HEK293 (cell line): ENCODE measurements around the gene TBC1D8.
A peak's percentile ranks its signal among the peaks of the same experiment; 100 is the strongest.

Experiments
- CTCF ChIA-PET: fragments of 350-600 bp; formaldehyde crosslinking; extraction: SDS; loops from one replicate; lab custom pipeline; 2021; ENCODE audit warnings: antibody characterized with exemption; lab: Yijun Ruan, JAX
- POLR2A ChIA-PET: fragments of 300-600 bp; formaldehyde crosslinking; extraction: SDS; loops from one replicate; lab custom pipeline; 2020; ENCODE audit warnings: antibody characterized with exemption, inconsistent platforms; lab: Yijun Ruan, JAX
- H3K27ac ChIP-seq: fragments of 200-500 bp; sonication (Bioruptor generic); 2 replicates; pipeline ENCODE4 v1.5.1; 2014; ENCODE audit warnings: low read depth, low read length, control low read depth, inconsistent platforms; ENCODE audit errors: extremely low read depth
- H3K36me3 ChIP-seq, 2 experiments: fragments of 200-500 bp in 1 of 2; sonication (Bioruptor generic) in 1 of 2; 1 replicate in 1 of 2; 2 replicates in 1 of 2; pipeline ENCODE4 v1.5.1; 2014 to 2017; ENCODE audit warnings: inconsistent platforms in 2 of 2, low read length in 2 of 2; ENCODE audit not compliant: control insufficient read depth in 2 of 2, insufficient read depth in 1 of 2
- H3K4me1 ChIP-seq: fragments of 200-500 bp; sonication (Bioruptor generic); 2 replicates; pipeline ENCODE4 v1.5.1; 2014; ENCODE audit warnings: mild to moderate bottlenecking, low read length, inconsistent platforms; ENCODE audit not compliant: control insufficient read depth, insufficient read depth
- H3K4me3 ChIP-seq: 2 replicates; pipeline ENCODE4 v1.5.1; 2011; ENCODE audit warnings: low read depth, mild to moderate bottlenecking, control low read depth, low read length, moderate library complexity
- H3K9me3 ChIP-seq: fragments of 200-500 bp; sonication (Bioruptor generic); 2 replicates; pipeline ENCODE4 v1.5.1; 2014; ENCODE audit warnings: low read depth, low read length, inconsistent platforms; ENCODE audit not compliant: control insufficient read depth, insufficient read depth
- FEZF1 ChIP-seq: fragments of 450-650 bp; formaldehyde crosslinking; IDR thresholded peaks from 2 replicates; pipeline ENCODE4 v1.5.1; 2016; ENCODE audit warnings: missing biosample characterization, missing genetic modification characterization
- GLIS2 ChIP-seq: fragments of 450-650 bp; formaldehyde crosslinking; IDR thresholded peaks from 2 replicates; pipeline ENCODE4 v1.5.1; 2016; ENCODE audit warnings: missing biosample characterization, missing genetic modification characterization
- SCRT1 ChIP-seq: fragments of 450-650 bp; formaldehyde crosslinking; IDR thresholded peaks from 2 replicates; pipeline ENCODE4 v1.5.1; 2016; ENCODE audit warnings: missing biosample characterization, missing genetic modification characterization, borderline replicate concordance
- SCRT2 ChIP-seq: fragments of 450-650 bp; formaldehyde crosslinking; IDR thresholded peaks from 2 replicates; pipeline ENCODE4 v1.5.1; 2016; ENCODE audit warnings: missing biosample characterization, missing genetic modification characterization
- SETDB1 ChIP-seq: IDR thresholded peaks from one replicate; pipeline ENCODE4 v1.6.1; 2017; ENCODE audit warnings: mild to moderate bottlenecking, low read length, moderate library complexity, mixed read lengths; ENCODE audit not compliant: insufficient read length
- YY2 ChIP-seq: fragments of 450-650 bp; formaldehyde crosslinking; IDR thresholded peaks from 2 replicates; pipeline ENCODE4 v1.5.1; 2016; ENCODE audit warnings: missing biosample characterization, missing genetic modification characterization
- ZNF132 ChIP-seq: fragments of 450-650 bp; formaldehyde crosslinking; IDR thresholded peaks from 2 replicates; pipeline ENCODE4 v1.5.1; 2017; ENCODE audit warnings: missing biosample characterization, missing genetic modification characterization, borderline replicate concordance
- ZNF169 ChIP-seq: fragments of 450-650 bp; formaldehyde crosslinking; IDR thresholded peaks from 2 replicates; pipeline ENCODE4 v1.5.1; 2016; ENCODE audit warnings: missing biosample characterization, missing genetic modification characterization
- ZNF211 ChIP-seq: fragments of 450-650 bp; formaldehyde crosslinking; IDR thresholded peaks from 2 replicates; pipeline ENCODE4 v1.5.1; 2016; ENCODE audit warnings: low read depth, missing biosample characterization, missing genetic modification characterization
- ZNF433 ChIP-seq: fragments of 450-650 bp; formaldehyde crosslinking; IDR thresholded peaks from 2 replicates; pipeline ENCODE4 v1.5.1; 2016; ENCODE audit warnings: missing biosample characterization, missing genetic modification characterization, low read depth
- ZNF488 ChIP-seq: fragments of 450-650 bp; formaldehyde crosslinking; IDR thresholded peaks from 2 replicates; pipeline ENCODE4 v1.5.1; 2016; ENCODE audit warnings: missing biosample characterization, missing genetic modification characterization
- ZNF704 ChIP-seq: fragments of 450-650 bp; formaldehyde crosslinking; IDR thresholded peaks from 2 replicates; pipeline ENCODE4 v1.5.1; 2016; ENCODE audit warnings: missing biosample characterization, missing genetic modification characterization
- ZNF747 ChIP-seq: fragments of 450-650 bp; formaldehyde crosslinking; IDR thresholded peaks from 2 replicates; pipeline ENCODE4 v1.5.1; 2016; ENCODE audit warnings: missing biosample characterization, missing genetic modification characterization
- TF ChIP-seq, protein P1 (sequence below): fragments of 450-650 bp; formaldehyde crosslinking; IDR thresholded peaks from 2 replicates; pipeline ENCODE4 v1.5.1; 2016; ENCODE audit warnings: missing biosample characterization, missing genetic modification characterization
- TF ChIP-seq, protein P2 (sequence below): fragments of 450-650 bp; formaldehyde crosslinking; IDR thresholded peaks from 2 replicates; pipeline ENCODE4 v1.5.1; 2016; ENCODE audit warnings: missing biosample characterization, missing genetic modification characterization, borderline replicate concordance

The TBC1D8 gene

DNA sequence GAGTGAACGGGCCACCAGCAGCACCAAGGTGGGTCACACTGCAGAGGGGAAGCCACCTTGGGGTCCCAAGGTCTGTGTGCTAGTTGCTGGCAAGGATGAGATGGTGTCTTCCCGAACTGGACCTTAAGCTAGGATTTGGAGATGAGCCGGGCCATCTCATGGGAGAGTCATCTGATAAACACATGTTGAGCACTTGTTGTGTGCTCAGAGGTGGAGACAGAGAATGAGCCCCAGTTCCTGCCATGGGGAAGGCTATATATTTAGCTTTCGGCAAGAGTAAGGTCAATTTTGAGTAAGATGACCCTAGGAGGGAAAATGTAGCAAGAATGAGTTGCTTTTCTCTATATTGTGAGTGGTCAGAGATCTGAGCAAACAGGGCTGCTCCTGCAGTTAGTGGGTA lies 190.5 kb downstream of the TBC1D8 start:
- no peaks in the 10 kb centered on the region for H3K4me1 ChIP-seq
- H3K27ac ChIP-seq: no peak overlapping the region
- no peaks in the 10 kb centered on the region for H3K9me3 ChIP-seq
- H3K36me3 ChIP-seq: no peaks in the 10 kb centered on the region
- TF ChIP-seq SCRT2 (tag by site-specific recombination): peak; percentile 59
- TF ChIP-seq SCRT1 (tag by site-specific recombination): no peak
- ChIA-PET CTCF (no interaction called here), POLR2A (interaction anchor here (0.5 to 0.7 kb wide), 2 partner anchors 24 to 41 kb away, joined by 3 to 7 read pairs; partner anchors contain the start of gene RPL31)
- H3K4me3 ChIP-seq: no peak overlapping the region

GRCh38 chr2:100959225-100959880 lies 191.8 kb downstream of the TBC1D8 start:
- CTCF ChIA-PET: interaction anchor here (0.8 to 1.5 kb wide), 3 partner anchors 192 to 349 kb away, joined by 3 to 8 read pairs (median 3); no protein-coding TSS in a partner anchor
- no peaks in the 10 kb centered on the region for H3K36me3 ChIP-seq

GRCh38 chr2:100957996-100958653 lies 193.1 kb downstream of the TBC1D8 start:
- no peaks in the 10 kb centered on the region for H3K9me3 ChIP-seq
- no peaks in the 10 kb centered on the region; a peak in 1 of 3 replicates for H3K36me3 ChIP-seq
- no peak overlapping the region for H3K27ac ChIP-seq
- no peaks in the 10 kb centered on the region for H3K4me1 ChIP-seq
- H3K4me3 ChIP-seq: no peak overlapping the region
- no peak for TF ChIP-seq ZNF211 (tag by site-specific recombination)
- TF ChIP-seq ZNF132 (tag by site-specific recombination): no peak
- TF ChIP-seq, protein P1, sequence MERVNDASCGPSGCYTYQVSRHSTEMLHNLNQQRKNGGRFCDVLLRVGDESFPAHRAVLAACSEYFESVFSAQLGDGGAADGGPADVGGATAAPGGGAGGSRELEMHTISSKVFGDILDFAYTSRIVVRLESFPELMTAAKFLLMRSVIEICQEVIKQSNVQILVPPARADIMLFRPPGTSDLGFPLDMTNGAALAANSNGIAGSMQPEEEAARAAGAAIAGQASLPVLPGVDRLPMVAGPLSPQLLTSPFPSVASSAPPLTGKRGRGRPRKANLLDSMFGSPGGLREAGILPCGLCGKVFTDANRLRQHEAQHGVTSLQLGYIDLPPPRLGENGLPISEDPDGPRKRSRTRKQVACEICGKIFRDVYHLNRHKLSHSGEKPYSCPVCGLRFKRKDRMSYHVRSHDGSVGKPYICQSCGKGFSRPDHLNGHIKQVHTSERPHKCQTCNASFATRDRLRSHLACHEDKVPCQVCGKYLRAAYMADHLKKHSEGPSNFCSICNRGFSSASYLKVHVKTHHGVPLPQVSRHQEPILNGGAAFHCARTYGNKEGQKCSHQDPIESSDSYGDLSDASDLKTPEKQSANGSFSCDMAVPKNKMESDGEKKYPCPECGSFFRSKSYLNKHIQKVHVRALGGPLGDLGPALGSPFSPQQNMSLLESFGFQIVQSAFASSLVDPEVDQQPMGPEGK (tag by site-specific recombination): no peak
- no peak for TF ChIP-seq FEZF1 (tag by site-specific recombination)
- TF ChIP-seq ZNF747: no peak
- no peak for TF ChIP-seq SETDB1
- no peak for TF ChIP-seq ZNF488 (tag by site-specific recombination)
- TF ChIP-seq, protein P2, sequence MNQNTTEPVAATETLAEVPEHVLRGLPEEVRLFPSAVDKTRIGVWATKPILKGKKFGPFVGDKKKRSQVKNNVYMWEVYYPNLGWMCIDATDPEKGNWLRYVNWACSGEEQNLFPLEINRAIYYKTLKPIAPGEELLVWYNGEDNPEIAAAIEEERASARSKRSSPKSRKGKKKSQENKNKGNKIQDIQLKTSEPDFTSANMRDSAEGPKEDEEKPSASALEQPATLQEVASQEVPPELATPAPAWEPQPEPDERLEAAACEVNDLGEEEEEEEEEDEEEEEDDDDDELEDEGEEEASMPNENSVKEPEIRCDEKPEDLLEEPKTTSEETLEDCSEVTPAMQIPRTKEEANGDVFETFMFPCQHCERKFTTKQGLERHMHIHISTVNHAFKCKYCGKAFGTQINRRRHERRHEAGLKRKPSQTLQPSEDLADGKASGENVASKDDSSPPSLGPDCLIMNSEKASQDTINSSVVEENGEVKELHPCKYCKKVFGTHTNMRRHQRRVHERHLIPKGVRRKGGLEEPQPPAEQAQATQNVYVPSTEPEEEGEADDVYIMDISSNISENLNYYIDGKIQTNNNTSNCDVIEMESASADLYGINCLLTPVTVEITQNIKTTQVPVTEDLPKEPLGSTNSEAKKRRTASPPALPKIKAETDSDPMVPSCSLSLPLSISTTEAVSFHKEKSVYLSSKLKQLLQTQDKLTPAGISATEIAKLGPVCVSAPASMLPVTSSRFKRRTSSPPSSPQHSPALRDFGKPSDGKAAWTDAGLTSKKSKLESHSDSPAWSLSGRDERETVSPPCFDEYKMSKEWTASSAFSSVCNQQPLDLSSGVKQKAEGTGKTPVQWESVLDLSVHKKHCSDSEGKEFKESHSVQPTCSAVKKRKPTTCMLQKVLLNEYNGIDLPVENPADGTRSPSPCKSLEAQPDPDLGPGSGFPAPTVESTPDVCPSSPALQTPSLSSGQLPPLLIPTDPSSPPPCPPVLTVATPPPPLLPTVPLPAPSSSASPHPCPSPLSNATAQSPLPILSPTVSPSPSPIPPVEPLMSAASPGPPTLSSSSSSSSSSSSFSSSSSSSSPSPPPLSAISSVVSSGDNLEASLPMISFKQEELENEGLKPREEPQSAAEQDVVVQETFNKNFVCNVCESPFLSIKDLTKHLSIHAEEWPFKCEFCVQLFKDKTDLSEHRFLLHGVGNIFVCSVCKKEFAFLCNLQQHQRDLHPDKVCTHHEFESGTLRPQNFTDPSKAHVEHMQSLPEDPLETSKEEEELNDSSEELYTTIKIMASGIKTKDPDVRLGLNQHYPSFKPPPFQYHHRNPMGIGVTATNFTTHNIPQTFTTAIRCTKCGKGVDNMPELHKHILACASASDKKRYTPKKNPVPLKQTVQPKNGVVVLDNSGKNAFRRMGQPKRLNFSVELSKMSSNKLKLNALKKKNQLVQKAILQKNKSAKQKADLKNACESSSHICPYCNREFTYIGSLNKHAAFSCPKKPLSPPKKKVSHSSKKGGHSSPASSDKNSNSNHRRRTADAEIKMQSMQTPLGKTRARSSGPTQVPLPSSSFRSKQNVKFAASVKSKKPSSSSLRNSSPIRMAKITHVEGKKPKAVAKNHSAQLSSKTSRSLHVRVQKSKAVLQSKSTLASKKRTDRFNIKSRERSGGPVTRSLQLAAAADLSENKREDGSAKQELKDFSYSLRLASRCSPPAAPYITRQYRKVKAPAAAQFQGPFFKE (tag by site-specific recombination): no peak
- no peak for TF ChIP-seq ZNF433
- TF ChIP-seq ZNF169 (tag by site-specific recombination): no peak
- TF ChIP-seq ZNF704 (tag by site-specific recombination): no peak
- ChIA-PET POLR2A (interaction anchor here (0.6 kb wide), 1 partner anchor 22 kb away, joined by 3 read pairs; no protein-coding TSS in a partner anchor), CTCF (interaction anchor here (0.7 to 1.5 kb wide), 2 partner anchors 228 to 352 kb away, joined by 3 read pairs; no protein-coding TSS in a partner anchor)

More at GRCh38 chr2:100959225-100959880, 191.8 kb downstream of the TBC1D8 start:
- POLR2A ChIA-PET: no interaction called here
- Histone ChIP-seq H3K4me3 (no peak overlapping the region), H3K4me1 (no peaks in the 10 kb centered on the region), H3K9me3 (no peaks in the 10 kb centered on the region), H3K27ac (no peak overlapping the region)
- TF ChIP-seq GLIS2 (tag by site-specific recombination) (no peak), YY2 (tag by site-specific recombination) (no peak)
